Endothelial cell of umbilical vein (primary cell): Measurements from ENCODE around the gene TTI1. TPM values are rescaled to one million over a fixed set of nuclear protein-coding genes. Genes with fewer than 3 reads are reported as not detected.

Experiments used
- BruUV-seq: library from RNA; stranded (reverse); fragments of 400-500 nt; replicated peaks from 2 replicates; lab custom pipeline; 2021; lab: Mats Ljungman, UMichigan
- CTCF ChIA-PET: fragments of 300-600, 350-600 bp; sonication (Branson Sonifier 250); formaldehyde crosslinking; loops from one replicate; lab custom pipeline; 2021; ENCODE audit warnings: antibody characterized with exemption, inconsistent platforms; lab: Charles Lee
- POLR2A ChIA-PET: fragments of 300-600, 350-600 bp; sonication (Branson Sonifier 250); formaldehyde crosslinking; loops from one replicate; lab custom pipeline; 2021; ENCODE audit warnings: antibody characterized with exemption, inconsistent platforms; lab: Charles Lee
- DNase-seq: peaks from one replicate; pipeline ENCODE4 v3.0.0-alpha.2; 2011; ENCODE audit warnings: low read depth, low spot score
- FAIRE-seq: peaks from 2 replicates; lab custom pipeline; 2011; peaks lifted over from hg19 to GRCh38; lab: Jason Lieb, UNC
- H2AFZ ChIP-seq: 2 replicates; pipeline ENCODE4 v1.6.0; 2012; ENCODE audit warnings: low read depth, low read length, control low read depth, inconsistent platforms
- H3K27ac ChIP-seq: 2 replicates; pipeline ENCODE4 v1.5.1; 2011; ENCODE audit warnings: low read depth, mild to moderate bottlenecking, control low read depth, low read length, moderate library complexity; ENCODE audit not compliant: insufficient read depth
- H3K27me3 ChIP-seq, 2 experiments: 2 replicates each; pipeline versions ENCODE4 v1.6.0 to v1.6.1; 2011; ENCODE audit warnings: low read length in 2 of 2, mixed read lengths in 1 of 2; ENCODE audit not compliant: control insufficient read depth in 2 of 2, insufficient read depth in 2 of 2
- H3K36me3 ChIP-seq, 2 experiments: 2 replicates in 1 of 2; 3 replicates in 1 of 2; pipeline ENCODE4 v1.5.1; 2011; ENCODE audit warnings: low read length in 2 of 2, mild to moderate bottlenecking in 1 of 2, moderate library complexity in 1 of 2; ENCODE audit not compliant: control insufficient read depth in 2 of 2, insufficient read depth in 2 of 2; ENCODE audit errors: extremely low read depth in 1 of 2
- H3K4me1 ChIP-seq: 3 replicates; pipeline ENCODE4 v1.5.1; 2011; ENCODE audit warnings: mild to moderate bottlenecking, low read length; ENCODE audit not compliant: control insufficient read depth, insufficient read depth; ENCODE audit errors: extremely low read depth
- H3K4me2 ChIP-seq: 2 replicates; pipeline ENCODE4 v1.6.1; 2011; ENCODE audit warnings: low read length, control low read depth, mixed read lengths; ENCODE audit not compliant: insufficient read depth
- H3K4me3 ChIP-seq, 3 experiments: fragments of 200-600 bp in 1 of 3; sonication (generic), shearing (Covaris generic) in 1 of 3; replicated peaks in 1 of 3; 2 replicates each; pipeline ENCODE4 v1.5.1; 2011 to 2016; ENCODE audit warnings: control low read depth in 3 of 3, low read length in 3 of 3, mild to moderate bottlenecking in 2 of 3, inconsistent platforms in 1 of 3, low read depth in 1 of 3, moderate library complexity in 1 of 3; ENCODE audit not compliant: insufficient read depth in 1 of 3
- H3K79me2 ChIP-seq: 2 replicates; pipeline ENCODE4 v1.6.0; 2012; ENCODE audit warnings: low read length, inconsistent platforms; ENCODE audit not compliant: control insufficient read depth, insufficient read depth
- H3K9ac ChIP-seq: replicated peaks from 2 replicates; pipeline ENCODE3; 2011; ENCODE audit warnings: low read length, control low read depth; ENCODE audit not compliant: insufficient read depth; ENCODE audit errors: extremely low read depth
- H3K9me1 ChIP-seq: replicated peaks from 3 replicates; pipeline ENCODE4 v1.6.0; 2011; ENCODE audit warnings: mild to moderate bottlenecking, low read length; ENCODE audit not compliant: control insufficient read depth, insufficient read depth; ENCODE audit errors: extremely low read depth
- H3K9me3 ChIP-seq: replicated peaks from 2 replicates; pipeline ENCODE4 v1.5.1; 2012; ENCODE audit warnings: low read length, inconsistent platforms; ENCODE audit not compliant: control insufficient read depth, insufficient read depth
- H4K20me1 ChIP-seq: replicated peaks from 2 replicates; pipeline ENCODE3; 2011; ENCODE audit warnings: mild to moderate bottlenecking, low read length; ENCODE audit not compliant: control insufficient read depth, insufficient read depth; ENCODE audit errors: extremely low read depth
- CTCF ChIP-seq, 2 donors: IDR thresholded peaks; 1 replicate in 1 of 2; 2 replicates in 1 of 2; pipeline ENCODE4 v1.5.1; 2011; ENCODE audit warnings: low read length in 2 of 2, mild to moderate bottlenecking in 2 of 2, moderate library complexity in 2 of 2, control low read depth in 1 of 2, inconsistent platforms in 1 of 2, low read depth in 1 of 2; ENCODE audit not compliant: insufficient read depth in 1 of 2; ENCODE audit errors: extremely low read depth in 1 of 2
- EZH2 ChIP-seq: IDR thresholded peaks from 2 replicates; pipeline ENCODE4 v1.6.1; 2012; ENCODE audit warnings: borderline replicate concordance, low read depth, mild to moderate bottlenecking, moderate library complexity, low read length, inconsistent platforms; ENCODE audit not compliant: severe bottlenecking
- FOS ChIP-seq: IDR thresholded peaks from 2 replicates; pipeline ENCODE4 v1.6.1; 2011; ENCODE audit warnings: mild to moderate bottlenecking, low read length, moderate library complexity, borderline replicate concordance; ENCODE audit not compliant: insufficient read depth
- JUN ChIP-seq: IDR thresholded peaks from 2 replicates; pipeline ENCODE4 v1.6.1; 2011; ENCODE audit warnings: borderline replicate concordance, low read depth; ENCODE audit not compliant: insufficient read length, insufficient read depth
- POLR2AphosphoS5 ChIP-seq: IDR thresholded peaks from 2 replicates; pipeline ENCODE4 v1.6.1; 2012; ENCODE audit warnings: low read depth, mild to moderate bottlenecking, control low read depth, low read length, moderate library complexity; ENCODE audit not compliant: insufficient read depth
- dilution Hi-C: fragments of 300-500 bp; cut with MboI; formaldehyde crosslinking; loops from one replicate; pipeline ENCODE4 v1.15.0; 2019; ENCODE audit warnings: low sequenced_read_pairs; ENCODE audit not compliant: extremely low pct_ligation_motif_present
- intact Hi-C: fragments of 100-400 bp; cut with micrococcal nuclease; formaldehyde crosslinking; loops from one replicate; pipeline ENCODE4 v1.10.0; 2022
- polyA plus RNA-seq, 4 experiments: library from polyadenylated mRNA; depleted of rRNA in 3 of 4; stranded (reverse) in 3 of 4; unstranded in 1 of 4; fragments of >200 nt; gene quantifications; 2 replicates each; pipeline versions ENCODE4 v1.2.1 to v1.2.3, GENCODE V29; 2011 to 2012; ENCODE audit warnings: missing spikeins in 1 of 4
- total RNA-seq: library from RNA; stranded (reverse); gene quantifications from 2 replicates; pipeline ENCODE4 v1.2.3, GENCODE V29; 2021

Gene TTI1
- total and polyA plus RNA-seq, 2 donors (not counting 3 experiments of a cell fraction or from before 2014, with no cell fraction given): 13.2 to 23.2 TPM

GRCh38 chr20:38060536-38060935, 27.3 kb upstream of the TTI1 start:
- Histone ChIP-seq H3K9ac (no peak overlapping the region), H3K4me2 (no peak overlapping the region), H3K27me3 (no peaks in the 10 kb centered on the region), H3K79me2 (peaks cover 5% of the 10 kb centered on the region), H4K20me1 (no peaks in the 10 kb centered on the region), H3K9me3 (no peaks in the 10 kb centered on the region), H3K27ac (no peak overlapping the region), H3K36me3 (peaks cover 7 to 15% of the 10 kb centered on the region in 2 experiments), H3K9me1 (no peaks in the 10 kb centered on the region), H3K4me3 (no peak overlapping the region), H2AFZ (no peak overlapping the region), H3K4me1 (peaks cover 19% of the 10 kb centered on the region)
- FAIRE-seq (no peak), DNase-seq (no peak)
- dilution Hi-C loops: no loop called here
- no peak for TF ChIP-seq CTCF (IDR thresholded peaks at IDR 0.05; ENCODE audit: extremely low read depth in 1 of 2, insufficient read depth in 1 of 2, low read depth in 1 of 2, low read length in 2 of 2)
- TF ChIP-seq JUN: no peak
- no peak for TF ChIP-seq POLR2AphosphoS5
- ChIA-PET POLR2A (no interaction called here), CTCF (interaction anchor here (0.9 to 5.9 kb wide), 6 partner anchors 13 to 496 kb away, joined by 3 to 130 read pairs (median 6); no protein-coding TSS in a partner anchor)
- no TSS peak for BruUV-seq
- intact Hi-C loops: no loop called here

GRCh38 chr20:38059832-38060231, 26.6 kb upstream of the TTI1 start:
- FAIRE-seq (no peak), DNase-seq (no peak)
- no peak overlapping the region for H2AFZ ChIP-seq
- no peaks in the 10 kb centered on the region for H4K20me1 ChIP-seq
- H3K4me3 ChIP-seq: no peak overlapping the region
- TF ChIP-seq POLR2AphosphoS5 (no peak), CTCF (IDR thresholded peaks at IDR 0.05; ENCODE audit: extremely low read depth in 1 of 2, insufficient read depth in 1 of 2, low read depth in 1 of 2, low read length in 2 of 2) (no peak), FOS (no peak), EZH2 (no peak), JUN (no peak)
- ChIA-PET CTCF (interaction anchor here (1.9 to 5.9 kb wide), 3 partner anchors 14 to 161 kb away, joined by 9 to 130 read pairs (median 11); no protein-coding TSS in a partner anchor), POLR2A (no interaction called here)
- H3K27ac ChIP-seq: no peak overlapping the region
- no peak overlapping the region for H3K4me2 ChIP-seq
- H3K4me1 ChIP-seq: peaks cover 22% of the 10 kb centered on the region
- no TSS peak for BruUV-seq
- H3K27me3 ChIP-seq: no peaks in the 10 kb centered on the region
- H3K79me2 ChIP-seq: peaks cover 9% of the 10 kb centered on the region
- H3K36me3 ChIP-seq: peaks cover 7 to 15% of the 10 kb centered on the region in 2 experiments
- no peak overlapping the region for H3K9ac ChIP-seq
- dilution Hi-C loops: no loop called here
- no peaks in the 10 kb centered on the region for H3K9me1 ChIP-seq
- intact Hi-C loops: loop anchor here (5.0 to 10.0 kb wide), 3 partner anchors 92 to 347 kb away; no protein-coding TSS in a partner anchor
- no peaks in the 10 kb centered on the region for H3K9me3 ChIP-seq
